K562 (cell line): ENCODE data around the gene ZBTB9. TPM values are rescaled to one million over a fixed set of nuclear protein-coding genes. Genes with fewer than 3 reads are reported as not detected.

Experiments
- ARID4B ChIP-seq: sonication (generic); formaldehyde crosslinking; IDR thresholded peaks from 2 replicates; pipeline ENCODE4 v1.8.0; 2022; ENCODE audit warnings: mild to moderate bottlenecking, missing genetic modification reagents
- CHD4 ChIP-seq: fragments of 200-600 bp; sonication (generic); IDR thresholded peaks from 3 replicates; pipeline ENCODE4 v1.6.1; 2012; ENCODE audit warnings: low read depth, mild to moderate bottlenecking, mixed read lengths, low read length, inconsistent platforms; ENCODE audit not compliant: insufficient read depth, insufficient replicate concordance, poor library complexity, severe bottlenecking
- FOS ChIP-seq: IDR thresholded peaks from 3 replicates; pipeline ENCODE4 v1.6.1; 2011; ENCODE audit not compliant: insufficient read length; ENCODE audit errors: extremely low read depth
- HDAC6 ChIP-seq: IDR thresholded peaks from 2 replicates; pipeline ENCODE4 v1.6.1; 2012; ENCODE audit warnings: low read depth, mild to moderate bottlenecking, control low read depth, inconsistent platforms, low read length, moderate library complexity
- HNRNPLL ChIP-seq: fragments of 200-400 bp; formaldehyde crosslinking; IDR thresholded peaks from 2 replicates; pipeline ENCODE4 v1.6.1; 2017; ENCODE audit warnings: low read length, low read depth, mild to moderate bottlenecking; ENCODE audit not compliant: poor library complexity, severe bottlenecking
- LEF1 ChIP-seq: fragments of 450-650 bp; IDR thresholded peaks from 2 replicates; pipeline ENCODE4 v1.6.1; 2016; ENCODE audit warnings: mild to moderate bottlenecking
- MYBL2 ChIP-seq, 2 experiments: fragments of 450-650 bp in 1 of 2; sonication (generic) in 1 of 2; formaldehyde crosslinking in 1 of 2; IDR thresholded peaks; 2 replicates each; pipeline versions ENCODE4 v1.6.1 to v1.8.1; 2017 to 2022; ENCODE audit warnings: borderline replicate concordance in 1 of 2, inconsistent platforms in 1 of 2, low read depth in 1 of 2, mild to moderate bottlenecking in 1 of 2, missing genetic modification reagents in 1 of 2, moderate library complexity in 1 of 2
- NCOA6 ChIP-seq: fragments of 450-650 bp; IDR thresholded peaks from 2 replicates; pipeline ENCODE4 v1.6.1; 2017; ENCODE audit warnings: mild to moderate bottlenecking
- NR3C1 ChIP-seq: sonication (generic); formaldehyde crosslinking; IDR thresholded peaks from 2 replicates; pipeline ENCODE4 v1.8.1; 2022; ENCODE audit warnings: missing genetic modification reagents
- RBM17 ChIP-seq: fragments of 200-400 bp; formaldehyde crosslinking; IDR thresholded peaks from 2 replicates; pipeline ENCODE4 v1.6.1; 2017; ENCODE audit warnings: low read depth, mild to moderate bottlenecking, low read length, borderline replicate concordance
- RNF2 ChIP-seq: sonication (generic); IDR thresholded peaks from 2 replicates; pipeline ENCODE4 v1.6.1; 2016
- ZNF75A ChIP-seq: fragments of 450-650 bp; formaldehyde crosslinking; IDR thresholded peaks from 2 replicates; pipeline ENCODE4 v1.4.0; 2020; ENCODE audit warnings: mild to moderate bottlenecking
- polyA plus RNA-seq, 8 experiments: library from polyadenylated mRNA; depleted of rRNA in 4 of 8; stranded (reverse) in 5 of 8; unstranded in 3 of 8; fragments of >200 nt; fragmentation: Nextera tagmentation in 2 of 8; fragmentation: Illumina TruSeq in 1 of 8; extraction: Ambion mirVana in 2 of 8; extraction: Trizol in 1 of 8; gene quantifications; 2 replicates each; pipeline versions ENCODE4 v1.2.1 to v1.2.3, GENCODE V29; 2011 to 2014; ENCODE audit warnings: inconsistent platforms in 1 of 8, missing spikeins in 1 of 8
- total RNA-seq, 7 experiments: library from RNA; depleted of rRNA in 6 of 7; stranded (reverse); fragments of >200 nt in 6 of 7; fragmentation: Illumina TruSeq in 2 of 7; extraction: Trizol in 2 of 7; gene quantifications; 2 replicates each; pipeline versions ENCODE4 v1.2.1 to v1.2.3, GENCODE V29; 2011 to 2021; ENCODE audit warnings: low replicate concordance in 1 of 7
- TF ChIP-seq, protein P1 (sequence below): fragments of 250-450 bp; sonication (Bioruptor Pico); IDR thresholded peaks from 2 replicates; pipeline ENCODE4 v1.9.0; 2021; ENCODE audit warnings: mild to moderate bottlenecking, inconsistent platforms
- TF ChIP-seq, protein P2 (sequence below), 2 experiments: IDR thresholded peaks; 2 replicates each; pipeline ENCODE4 v1.6.1; 2011; ENCODE audit warnings: borderline replicate concordance in 1 of 2, control low read depth in 1 of 2, low read depth in 1 of 2, low read length in 1 of 2, mild to moderate bottlenecking in 1 of 2, mixed read lengths in 1 of 2, moderate library complexity in 1 of 2; ENCODE audit not compliant: insufficient read depth in 1 of 2, insufficient read length in 1 of 2, poor library complexity in 1 of 2, severe bottlenecking in 1 of 2; ENCODE audit errors: extremely low read depth in 1 of 2
- TF ChIP-seq, protein P3 (sequence below): fragments of 250-450 bp; sonication (Bioruptor Pico); IDR thresholded peaks from 2 replicates; pipeline ENCODE4 v1.5.0; 2021; ENCODE audit warnings: mild to moderate bottlenecking, moderate library complexity

ZBTB9 gene
- total and polyA plus RNA-seq, 9 of the 15 experiments (the other 6 are each of a cell fraction or from before 2014, with no cell fraction given) = 1.9 to 19.5 (median 10.4) TPM

- TF ChIP-seq, protein P1, sequence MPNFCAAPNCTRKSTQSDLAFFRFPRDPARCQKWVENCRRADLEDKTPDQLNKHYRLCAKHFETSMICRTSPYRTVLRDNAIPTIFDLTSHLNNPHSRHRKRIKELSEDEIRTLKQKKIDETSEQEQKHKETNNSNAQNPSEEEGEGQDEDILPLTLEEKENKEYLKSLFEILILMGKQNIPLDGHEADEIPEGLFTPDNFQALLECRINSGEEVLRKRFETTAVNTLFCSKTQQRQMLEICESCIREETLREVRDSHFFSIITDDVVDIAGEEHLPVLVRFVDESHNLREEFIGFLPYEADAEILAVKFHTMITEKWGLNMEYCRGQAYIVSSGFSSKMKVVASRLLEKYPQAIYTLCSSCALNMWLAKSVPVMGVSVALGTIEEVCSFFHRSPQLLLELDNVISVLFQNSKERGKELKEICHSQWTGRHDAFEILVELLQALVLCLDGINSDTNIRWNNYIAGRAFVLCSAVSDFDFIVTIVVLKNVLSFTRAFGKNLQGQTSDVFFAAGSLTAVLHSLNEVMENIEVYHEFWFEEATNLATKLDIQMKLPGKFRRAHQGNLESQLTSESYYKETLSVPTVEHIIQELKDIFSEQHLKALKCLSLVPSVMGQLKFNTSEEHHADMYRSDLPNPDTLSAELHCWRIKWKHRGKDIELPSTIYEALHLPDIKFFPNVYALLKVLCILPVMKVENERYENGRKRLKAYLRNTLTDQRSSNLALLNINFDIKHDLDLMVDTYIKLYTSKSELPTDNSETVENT (CRISPR knock-in tag) = no peak
- TF ChIP-seq ZNF75A = no peak
- TF ChIP-seq CHD4 = no peak
- TF ChIP-seq MYBL2 (IDR thresholded peaks at IDR 0.05; ENCODE audit: low read depth) = no peak
- TF ChIP-seq MYBL2 (CRISPR knock-in tag; IDR thresholded peaks at IDR 0.05; ENCODE audit: borderline replicate concordance) = no peak
- TF ChIP-seq LEF1 = 0 out of 2 replicates have a peak, but pooled peaks have one; percentile 40
- TF ChIP-seq RNF2 = no peak
- no peak for TF ChIP-seq FOS
- TF ChIP-seq NR3C1 = no peak
- TF ChIP-seq, protein P2, sequence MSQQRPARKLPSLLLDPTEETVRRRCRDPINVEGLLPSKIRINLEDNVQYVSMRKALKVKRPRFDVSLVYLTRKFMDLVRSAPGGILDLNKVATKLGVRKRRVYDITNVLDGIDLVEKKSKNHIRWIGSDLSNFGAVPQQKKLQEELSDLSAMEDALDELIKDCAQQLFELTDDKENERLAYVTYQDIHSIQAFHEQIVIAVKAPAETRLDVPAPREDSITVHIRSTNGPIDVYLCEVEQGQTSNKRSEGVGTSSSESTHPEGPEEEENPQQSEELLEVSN (IDR thresholded peaks at IDR 0.05; ENCODE audit: borderline replicate concordance in 1 of 2, extremely low read depth in 1 of 2, insufficient read depth in 1 of 2, insufficient read length in 1 of 2, low read depth in 1 of 2, low read length in 1 of 2, poor library complexity in 1 of 2, severe bottlenecking in 1 of 2) = peak; percentile 18 to 60
- TF ChIP-seq RBM17 = no peak
- TF ChIP-seq HDAC6 = no peak
- TF ChIP-seq, protein P3, sequence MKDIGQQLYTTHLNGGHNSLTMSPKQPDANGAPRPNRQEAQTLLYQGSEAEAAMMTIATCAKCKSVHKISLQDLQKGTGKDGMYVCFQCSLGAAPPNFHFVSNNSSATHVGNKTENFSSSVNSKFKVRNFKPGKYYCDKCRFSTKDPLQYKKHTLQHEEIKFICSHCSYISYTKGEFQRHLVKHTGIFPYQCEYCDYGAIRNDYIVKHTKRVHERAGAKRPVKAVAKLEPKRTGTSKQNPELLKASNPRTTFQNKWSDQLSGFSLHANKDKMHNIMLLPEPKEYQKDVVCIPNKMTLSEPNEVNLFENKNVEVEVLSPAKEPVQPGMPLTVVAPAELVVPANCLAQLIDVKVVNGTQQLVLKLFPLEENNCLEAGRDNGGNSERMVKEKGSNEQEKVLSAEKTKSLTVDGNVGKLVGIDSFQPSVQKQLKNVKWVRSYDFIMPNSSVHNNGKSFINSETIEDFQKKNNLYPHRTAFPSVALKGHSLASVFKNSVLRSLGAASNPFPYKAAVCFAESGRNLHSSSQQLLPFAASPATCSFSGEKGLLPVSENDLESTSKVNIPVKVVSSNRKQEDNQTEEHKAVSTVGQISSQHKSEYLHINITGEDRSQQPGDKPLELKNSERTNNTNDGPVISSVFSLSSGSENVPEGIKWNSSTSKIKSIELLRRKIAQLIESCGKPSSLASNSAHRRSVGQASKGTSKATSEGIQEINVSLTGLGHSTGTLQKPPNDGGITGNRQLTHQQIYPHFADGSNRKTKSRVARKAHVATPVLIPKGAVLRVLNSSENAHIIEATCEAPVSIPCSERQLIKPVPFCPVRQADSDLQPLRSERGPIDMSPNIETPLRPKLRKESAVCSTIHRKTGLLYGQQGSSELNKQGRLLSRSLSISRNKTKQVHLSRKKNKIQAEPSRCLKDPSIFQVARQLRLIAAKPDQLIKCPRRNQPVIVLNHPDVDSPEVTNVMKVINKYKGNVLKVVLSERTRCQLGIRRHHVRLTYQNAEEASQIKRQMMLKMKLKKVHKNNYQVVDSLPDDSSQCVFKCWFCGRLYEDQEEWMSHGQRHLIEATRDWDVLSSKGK = no peak
- TF ChIP-seq HNRNPLL = peak; percentile 61
- TF ChIP-seq NCOA6 = no peak
- TF ChIP-seq ARID4B = no peak
Measured at GRCh38 chr6:33440649-33441309, 13.6 kb upstream of the ZBTB9 start (continued).
